IgD-negative memory B cell (primary cell): ENCODE measurements around the gene ARL8B. TPM values are rescaled to one million over a fixed set of nuclear protein-coding genes. Genes with fewer than 3 reads are reported as not detected.
"Not testable (repeated sequence)": the region's sequence is repeated elsewhere in the genome, so short reads cannot be mapped to it uniquely, and the experiment has no call there.

ENCODE experiments used
- H3K27ac Mint-ChIP-seq, 3 donors: one replicate each; pipeline ENCODE4 v1.8.0; 2020 to 2022; ENCODE audit warnings: mild to moderate bottlenecking in 3 of 3, mixed read lengths in 3 of 3, moderate library complexity in 1 of 3
- H3K27me3 Mint-ChIP-seq: one replicate; pipeline ENCODE4 v1.8.0; 2021; ENCODE audit warnings: mixed read lengths
- H3K36me3 Mint-ChIP-seq: one replicate; pipeline ENCODE4 v1.8.0; 2020; ENCODE audit warnings: mild to moderate bottlenecking, mixed read lengths
- H3K4me1 Mint-ChIP-seq, 3 donors: one replicate each; pipeline ENCODE4 v1.8.0; 2020 to 2022; ENCODE audit warnings: mixed read lengths in 3 of 3, mild to moderate bottlenecking in 1 of 3
- H3K4me3 Mint-ChIP-seq, 4 donors: one replicate each; pipeline ENCODE4 v1.8.0; 2020 to 2022; ENCODE audit warnings: mild to moderate bottlenecking in 4 of 4, mixed read lengths in 4 of 4, moderate library complexity in 3 of 4
- H3K9me3 Mint-ChIP-seq, 3 donors: one replicate each; pipeline ENCODE4 v1.8.0; 2020 to 2021; ENCODE audit warnings: mixed read lengths in 3 of 3, mild to moderate bottlenecking in 1 of 3
- polyA plus RNA-seq: library from polyadenylated mRNA; unstranded; fragments of 300-500 nt; fragmentation: Illumina TruSeq; gene quantifications from one replicate; pipeline ENCODE4 v1.2.3, GENCODE V29; 2021

Gene ARL8B
- polyA plus RNA-seq, 1 donor from 2014 or later, result 43.4 TPM

GRCh38 chr3:5181469-5182141, 59.5 kb downstream of the ARL8B start:
- peak overlapping the region; percentile 61 to 93 (median 85) for H3K4me3 Mint-ChIP-seq
- no peaks in the 10 kb centered on the region for H3K27me3 Mint-ChIP-seq
- H3K27ac Mint-ChIP-seq, result peak overlapping the region; percentile 53 to 95 (median 92)
- H3K4me1 Mint-ChIP-seq, result peaks cover 58 to 73% (median 66%) of the 10 kb centered on the region in 3 donors
- peaks cover 0 to 3% (median 3%) of the 10 kb centered on the region in 3 donors for H3K9me3 Mint-ChIP-seq
- peaks cover 10% of the 10 kb centered on the region for H3K36me3 Mint-ChIP-seq

- not testable (repeated sequence) for H3K9me3 Mint-ChIP-seq, H3K4me3 Mint-ChIP-seq, H3K27me3 Mint-ChIP-seq, H3K36me3 Mint-ChIP-seq
- peaks cover 56 to 64% (median 60%) of the 10 kb centered on the region in 3 donors for H3K4me1 Mint-ChIP-seq
- H3K27ac Mint-ChIP-seq, result peak overlapping the region; percentile 10 to 41 (median 29)
These were observed 61.6 kb downstream of the ARL8B start for GRCh38 chr3:5183714-5184113.

- Mint-ChIP-seq H3K27me3 (no peaks in the 10 kb centered on the region), H3K9me3 (peaks cover 0 to 3% (median 0%) of the 10 kb centered on the region in 3 donors), H3K27ac (peak overlapping the region; percentile 41 to 100 (median 98)), H3K4me1 (peaks cover 51 to 58% (median 57%) of the 10 kb centered on the region in 3 donors), H3K4me3 (peak overlapping the region in 3 of 4 donors; percentile 76 to 98 (median 95)), H3K36me3 (peaks cover 3% of the 10 kb centered on the region)
These were observed 62.4 kb downstream of the ARL8B start for GRCh38 chr3:5184499-5184898.

- H3K4me1 Mint-ChIP-seq, result peaks cover 48 to 54% (median 53%) of the 10 kb centered on the region in 3 donors
- no peaks in the 10 kb centered on the region for H3K27me3 Mint-ChIP-seq
- H3K4me3 Mint-ChIP-seq, result peak overlapping the region; percentile 16 to 98 (median 86)
- H3K36me3 Mint-ChIP-seq, result peaks cover 5% of the 10 kb centered on the region
- H3K9me3 Mint-ChIP-seq, result peaks cover 0 to 3% (median 0%) of the 10 kb centered on the region in 3 donors
- peak overlapping the region; percentile 67 to 100 (median 98) for H3K27ac Mint-ChIP-seq
These were observed 63.1 kb downstream of the ARL8B start for GRCh38 chr3:5185093-5185673.

- peak overlapping the region; percentile 81 to 100 (median 98) for H3K27ac Mint-ChIP-seq
- peak overlapping the region; percentile 90 to 99 (median 96) for H3K4me3 Mint-ChIP-seq
- peaks cover 44 to 50% (median 48%) of the 10 kb centered on the region in 3 donors for H3K4me1 Mint-ChIP-seq
- peaks cover 0 to 3% (median 0%) of the 10 kb centered on the region in 3 donors for H3K9me3 Mint-ChIP-seq
- H3K36me3 Mint-ChIP-seq, result peaks cover 8% of the 10 kb centered on the region
- no peaks in the 10 kb centered on the region for H3K27me3 Mint-ChIP-seq
These were observed 64.2 kb downstream of the ARL8B start for GRCh38 chr3:5186089-5186857.

GRCh38 chr3:5186858-5187155, 64.7 kb downstream of the ARL8B start:
- Mint-ChIP-seq H3K9me3 (peaks cover 0 to 3% (median 1%) of the 10 kb centered on the region in 3 donors), H3K27ac (peak overlapping the region; percentile 94 to 100 (median 98)), H3K27me3 (no peaks in the 10 kb centered on the region), H3K4me3 (peak overlapping the region; percentile 90 to 99 (median 96)), H3K36me3 (peaks cover 10% of the 10 kb centered on the region), H3K4me1 (peaks cover 44 to 51% (median 48%) of the 10 kb centered on the region in 3 donors)

- Mint-ChIP-seq H3K9me3 (peaks cover 0 to 3% (median 1%) of the 10 kb centered on the region in 3 donors), H3K4me3 (peak within 1 kb of the TSS; percentile 98 to 100 (median 100)), H3K27ac (peak within 1 kb of the TSS; percentile 98 to 100 (median 98)), H3K4me1 (peaks cover 44 to 51% (median 48%) of the 10 kb centered on the region in 3 donors), H3K27me3 (no peaks in the 10 kb centered on the region), H3K36me3 (peaks cover 10% of the 10 kb centered on the region)
These were observed 65.2 kb downstream of the ARL8B start, which contains the start of gene EDEM1 for GRCh38 chr3:5187156-5187919. EDEM1 (plus strand) TSS chr3:5187707; CDS start chr3:5187806, 99 bp downstream.

- peak overlapping the region; percentile 98 to 100 (median 100) for H3K4me3 Mint-ChIP-seq
- H3K27ac Mint-ChIP-seq, result peak overlapping the region; percentile 98 to 100 (median 98)
- peaks cover 10% of the 10 kb centered on the region for H3K36me3 Mint-ChIP-seq
- no peaks in the 10 kb centered on the region for H3K27me3 Mint-ChIP-seq
- peaks cover 49 to 55% (median 52%) of the 10 kb centered on the region in 3 donors for H3K4me1 Mint-ChIP-seq
- H3K9me3 Mint-ChIP-seq, result peaks cover 0 to 3% (median 1%) of the 10 kb centered on the region in 3 donors
These were observed 65.9 kb downstream of the ARL8B start for GRCh38 chr3:5187920-5188418.

- no peaks in the 10 kb centered on the region for H3K27me3 Mint-ChIP-seq
- peaks cover 10% of the 10 kb centered on the region for H3K36me3 Mint-ChIP-seq
- H3K9me3 Mint-ChIP-seq, result peaks cover 0 to 3% (median 1%) of the 10 kb centered on the region in 3 donors
- H3K4me3 Mint-ChIP-seq, result peak overlapping the region; percentile 98 to 100 (median 100)
- H3K27ac Mint-ChIP-seq, result peak overlapping the region; percentile 98 to 100 (median 98)
- H3K4me1 Mint-ChIP-seq, result peaks cover 49 to 53% (median 50%) of the 10 kb centered on the region in 3 donors
These were observed 66.5 kb downstream of the ARL8B start for GRCh38 chr3:5188419-5189221.

- H3K4me1 Mint-ChIP-seq, result peaks cover 52 to 57% (median 57%) of the 10 kb centered on the region in 3 donors
- peak overlapping the region; percentile 94 to 100 (median 98) for H3K27ac Mint-ChIP-seq
- peaks cover 0 to 3% (median 1%) of the 10 kb centered on the region in 3 donors for H3K9me3 Mint-ChIP-seq
- peaks cover 17% of the 10 kb centered on the region for H3K36me3 Mint-ChIP-seq
- no peaks in the 10 kb centered on the region for H3K27me3 Mint-ChIP-seq
- H3K4me3 Mint-ChIP-seq, result peak overlapping the region; percentile 98 to 100 (median 100)
These were observed 68.2 kb downstream of the ARL8B start for GRCh38 chr3:5190147-5190791.

GRCh38 chr3:5191555-5192304, 69.6 kb downstream of the ARL8B start:
- peaks cover 0 to 3% (median 1%) of the 10 kb centered on the region in 3 donors for H3K9me3 Mint-ChIP-seq

GRCh38 chr3:5192571-5193365, 70.7 kb downstream of the ARL8B start:
- peak overlapping the region; percentile 65 to 90 (median 82) for H3K27ac Mint-ChIP-seq
- peaks cover 56 to 62% (median 59%) of the 10 kb centered on the region in 3 donors for H3K4me1 Mint-ChIP-seq
- H3K9me3 Mint-ChIP-seq, result peaks cover 0 to 3% (median 3%) of the 10 kb centered on the region in 3 donors
- H3K27me3 Mint-ChIP-seq, result no peaks in the 10 kb centered on the region
- peak overlapping the region; percentile 3 to 86 (median 75) for H3K4me3 Mint-ChIP-seq
- H3K36me3 Mint-ChIP-seq, result peaks cover 26% of the 10 kb centered on the region

More at GRCh38 chr3:5191555-5192304, 69.6 kb downstream of the ARL8B start:
- Mint-ChIP-seq H3K27me3 (no peaks in the 10 kb centered on the region), H3K4me3 (peak overlapping the region; percentile 69 to 86 (median 75)), H3K27ac (peak overlapping the region; percentile 31 to 90 (median 82)), H3K4me1 (peaks cover 50 to 58% (median 52%) of the 10 kb centered on the region in 3 donors), H3K36me3 (peaks cover 19% of the 10 kb centered on the region)
